Activated T-helper 17 cell treated with anti-CD3 and anti-CD28 coated beads, Interleukin-2, amount 50 U/mL, for 72 hours (primary cell): ENCODE results near the gene FAU. TPM values are rescaled to one million over a fixed set of nuclear protein-coding genes. Genes with fewer than 3 reads are reported as not detected.
A peak's percentile ranks its signal among the peaks of the same experiment; 100 is the strongest.

Experiments used
- ATAC-seq: fragments of 150-1000 bp; cut with Tn5 transposase; replicated peaks from 2 replicates; pipeline ENCODE4 v1.10.0; 2021; ENCODE audit warnings: mild to moderate bottlenecking, moderate library complexity
- H3K27ac Mint-ChIP-seq: one replicate; pipeline ENCODE4 v1.8.0; 2022; ENCODE audit warnings: mixed read lengths
- H3K27me3 Mint-ChIP-seq: one replicate; pipeline ENCODE4 v1.8.0; 2022; ENCODE audit warnings: mixed read lengths
- H3K36me3 Mint-ChIP-seq: one replicate; pipeline ENCODE4 v1.8.0; 2022; ENCODE audit warnings: low read depth, mild to moderate bottlenecking, mixed read lengths
- H3K4me1 Mint-ChIP-seq: one replicate; pipeline ENCODE4 v1.8.0; 2022; ENCODE audit warnings: mixed read lengths
- H3K4me3 Mint-ChIP-seq: one replicate; pipeline ENCODE4 v1.8.0; 2022; ENCODE audit warnings: mild to moderate bottlenecking, mixed read lengths
- H3K9me3 Mint-ChIP-seq: one replicate; pipeline ENCODE4 v1.8.0; 2022; ENCODE audit warnings: mixed read lengths
- total RNA-seq, 2 donors: library from RNA; stranded (reverse); gene quantifications; one replicate each; pipeline ENCODE4 v1.2.3, GENCODE V29; 2022

The FAU gene
- total RNA-seq, 2 donors from 2014 or later: 929 to 948 TPM

GRCh38 chr11:65131895-65132237 is 9.9 kb upstream of the FAU start:
- peaks cover 82% of the 10 kb centered on the region for H3K36me3 Mint-ChIP-seq
- H3K27me3 Mint-ChIP-seq: no peaks in the 10 kb centered on the region
- H3K27ac Mint-ChIP-seq: no peak overlapping the region
- H3K4me3 Mint-ChIP-seq: peak overlapping the region; percentile 98
- peaks cover 17% of the 10 kb centered on the region for H3K4me1 Mint-ChIP-seq
- ATAC-seq: no peak
- H3K9me3 Mint-ChIP-seq: no peaks in the 10 kb centered on the region

- Mint-ChIP-seq H3K9me3 (no peaks in the 10 kb centered on the region), H3K27ac (peak overlapping the region; percentile 30)
- no peak for ATAC-seq
These were observed 9.5 kb upstream of the FAU start for GRCh38 chr11:65131417-65131776.

GRCh38 chr11:65130631-65131416 is 8.9 kb upstream of the FAU start:
- peaks cover 93% of the 10 kb centered on the region for H3K36me3 Mint-ChIP-seq
- H3K9me3 Mint-ChIP-seq: no peaks in the 10 kb centered on the region
- H3K27me3 Mint-ChIP-seq: no peaks in the 10 kb centered on the region
- peak overlapping the region; percentile 30 for H3K27ac Mint-ChIP-seq
- H3K4me1 Mint-ChIP-seq: peaks cover 9% of the 10 kb centered on the region
- no peak overlapping the region for H3K4me3 Mint-ChIP-seq
- no peak for ATAC-seq

More at GRCh38 chr11:65131417-65131776, 9.5 kb upstream of the FAU start:
- Mint-ChIP-seq H3K27me3 (no peaks in the 10 kb centered on the region), H3K4me3 (no peak overlapping the region), H3K36me3 (peaks cover 87% of the 10 kb centered on the region), H3K4me1 (peaks cover 15% of the 10 kb centered on the region)

- no peak overlapping the region for H3K4me3 Mint-ChIP-seq
- no peaks in the 10 kb centered on the region for H3K27me3 Mint-ChIP-seq
- H3K9me3 Mint-ChIP-seq: no peaks in the 10 kb centered on the region
These were observed 7.9 kb upstream of the FAU start for GRCh38 chr11:65129649-65130441.

DNA sequence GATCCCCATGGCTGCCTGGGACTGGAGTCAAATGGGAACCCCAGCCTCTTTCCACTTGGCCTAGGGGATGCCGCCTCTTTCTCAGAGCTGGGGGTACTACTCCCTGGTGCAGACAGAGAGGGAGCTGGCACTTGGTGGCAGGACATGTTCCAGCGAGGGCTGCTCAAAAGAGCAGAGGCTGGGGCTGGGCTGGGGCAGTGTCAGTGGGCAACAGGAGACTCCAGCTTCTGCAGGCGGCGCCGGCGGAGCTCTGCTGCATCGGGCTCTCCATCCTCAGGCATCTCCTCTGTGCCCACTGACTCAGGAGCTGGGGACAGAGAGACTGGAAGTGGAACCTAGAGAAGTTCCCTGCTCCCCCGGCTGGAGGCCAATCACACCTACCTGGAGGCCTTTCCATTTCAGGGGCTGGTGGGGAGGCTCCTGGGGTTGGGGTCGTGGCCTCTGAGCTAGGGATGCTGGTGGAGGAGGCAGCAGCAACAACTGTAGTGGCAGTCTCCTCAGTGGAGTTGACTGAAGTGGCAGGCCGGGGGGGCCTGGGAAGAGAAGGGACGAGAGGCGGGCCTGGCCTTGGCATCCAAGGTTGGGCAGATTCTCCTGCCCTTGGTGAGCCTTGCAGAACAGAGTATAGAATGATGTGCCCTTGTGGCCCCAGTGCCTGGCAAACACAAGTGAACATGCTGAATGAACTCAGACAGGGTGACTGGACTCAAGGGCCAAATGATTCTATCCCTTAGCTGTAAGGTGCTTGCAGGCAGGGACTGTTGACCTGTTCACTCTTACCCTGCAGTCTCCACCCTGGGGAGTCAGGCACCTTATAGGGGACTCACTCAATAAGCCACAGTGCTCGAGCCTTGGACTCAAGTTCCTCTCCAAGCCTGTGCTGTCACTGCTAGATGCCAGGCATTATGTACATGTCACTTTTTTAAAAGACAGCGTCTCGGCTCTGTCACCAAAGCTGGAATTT is 6.5 kb upstream of the FAU start:
- H3K4me1 Mint-ChIP-seq: peaks cover 8% of the 10 kb centered on the region
- no peaks in the 10 kb centered on the region for H3K9me3 Mint-ChIP-seq
- peaks cover 95% of the 10 kb centered on the region for H3K36me3 Mint-ChIP-seq
- no peak for ATAC-seq
- H3K27me3 Mint-ChIP-seq: no peaks in the 10 kb centered on the region
- no peak overlapping the region for H3K27ac Mint-ChIP-seq
- no peak overlapping the region for H3K4me3 Mint-ChIP-seq

More at GRCh38 chr11:65129649-65130441, 7.9 kb upstream of the FAU start:
- peaks cover 8% of the 10 kb centered on the region for H3K4me1 Mint-ChIP-seq
- H3K36me3 Mint-ChIP-seq: peaks cover 98% of the 10 kb centered on the region
- no peak for ATAC-seq
- H3K27ac Mint-ChIP-seq: no peak overlapping the region

DNA sequence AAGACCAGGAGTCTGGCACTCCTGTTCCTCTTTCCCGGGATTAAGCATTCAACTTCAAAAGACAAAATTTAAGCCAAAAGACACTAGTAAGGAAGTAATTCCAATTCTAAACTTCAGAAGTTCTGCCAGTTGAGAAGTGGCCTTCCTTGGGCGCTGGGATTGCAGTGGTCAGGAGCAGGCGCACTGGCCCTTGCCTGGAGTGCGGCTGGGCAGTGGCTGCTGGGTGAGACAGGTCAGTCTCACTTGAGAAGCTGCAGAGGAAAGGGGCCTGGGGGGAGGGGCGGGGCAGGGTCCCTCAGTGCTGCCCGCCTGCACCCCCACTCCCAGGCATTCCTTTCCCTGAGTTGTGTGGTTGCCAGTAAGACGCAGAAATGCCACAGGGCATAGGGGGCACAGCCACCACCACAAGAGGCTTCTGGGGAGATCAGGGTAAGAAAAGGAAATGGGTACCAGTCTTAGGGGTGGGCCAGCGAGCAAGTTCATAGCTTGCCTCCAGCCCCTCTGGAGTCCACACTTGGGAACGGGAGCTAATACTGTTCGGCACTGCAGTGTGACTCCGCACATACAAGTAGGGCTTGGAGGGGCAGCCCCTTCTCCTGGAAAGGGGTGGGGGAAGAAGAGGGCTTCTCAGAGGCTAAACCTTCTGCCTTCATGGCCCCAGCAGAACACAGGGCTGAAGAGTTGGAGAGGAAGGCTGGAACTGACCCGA is 5.7 kb upstream of the FAU start:
- H3K36me3 Mint-ChIP-seq: peaks cover 86% of the 10 kb centered on the region
- no peak overlapping the region for H3K4me3 Mint-ChIP-seq
- no peak for ATAC-seq
- no peaks in the 10 kb centered on the region for H3K9me3 Mint-ChIP-seq
- no peaks in the 10 kb centered on the region for H3K27me3 Mint-ChIP-seq
- H3K4me1 Mint-ChIP-seq: no peaks in the 10 kb centered on the region
- no peak overlapping the region for H3K27ac Mint-ChIP-seq

DNA sequence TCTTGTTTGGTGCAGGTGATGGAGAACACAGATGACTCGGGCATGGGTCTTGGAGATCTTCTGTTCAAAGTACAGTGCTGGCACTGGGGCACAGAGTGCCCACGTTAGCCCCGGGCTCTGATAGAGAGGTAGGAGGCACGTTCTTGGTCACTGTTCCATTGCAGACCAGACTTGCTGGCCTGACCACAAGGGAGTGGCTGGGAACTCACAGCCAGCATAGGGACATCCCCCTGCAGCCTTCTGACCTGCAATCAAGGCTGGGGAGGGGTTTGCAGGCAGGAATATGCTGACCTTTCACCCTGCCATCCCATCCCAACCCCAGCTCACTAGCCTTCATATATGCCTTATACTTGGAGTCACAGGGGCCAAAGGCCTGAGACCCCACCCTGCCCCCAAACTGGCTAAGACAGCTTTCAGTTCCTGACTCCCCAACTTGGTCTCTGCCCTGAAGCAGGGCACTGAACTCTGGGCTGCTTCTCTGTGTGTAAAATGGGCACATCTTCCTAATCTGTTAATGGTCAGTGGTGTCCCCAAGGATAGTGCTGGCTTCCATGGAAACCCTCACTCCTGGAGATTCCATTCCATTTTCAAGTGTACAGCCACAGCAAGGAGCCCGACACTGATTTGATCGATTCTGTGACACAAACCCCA is 4.8 kb upstream of the FAU start:
- no peak for ATAC-seq
- H3K9me3 Mint-ChIP-seq: no peaks in the 10 kb centered on the region
- peaks cover 5% of the 10 kb centered on the region for H3K4me1 Mint-ChIP-seq
- H3K27ac Mint-ChIP-seq: no peak overlapping the region
- H3K4me3 Mint-ChIP-seq: no peak overlapping the region
- peaks cover 85% of the 10 kb centered on the region for H3K36me3 Mint-ChIP-seq
- no peaks in the 10 kb centered on the region for H3K27me3 Mint-ChIP-seq

DNA sequence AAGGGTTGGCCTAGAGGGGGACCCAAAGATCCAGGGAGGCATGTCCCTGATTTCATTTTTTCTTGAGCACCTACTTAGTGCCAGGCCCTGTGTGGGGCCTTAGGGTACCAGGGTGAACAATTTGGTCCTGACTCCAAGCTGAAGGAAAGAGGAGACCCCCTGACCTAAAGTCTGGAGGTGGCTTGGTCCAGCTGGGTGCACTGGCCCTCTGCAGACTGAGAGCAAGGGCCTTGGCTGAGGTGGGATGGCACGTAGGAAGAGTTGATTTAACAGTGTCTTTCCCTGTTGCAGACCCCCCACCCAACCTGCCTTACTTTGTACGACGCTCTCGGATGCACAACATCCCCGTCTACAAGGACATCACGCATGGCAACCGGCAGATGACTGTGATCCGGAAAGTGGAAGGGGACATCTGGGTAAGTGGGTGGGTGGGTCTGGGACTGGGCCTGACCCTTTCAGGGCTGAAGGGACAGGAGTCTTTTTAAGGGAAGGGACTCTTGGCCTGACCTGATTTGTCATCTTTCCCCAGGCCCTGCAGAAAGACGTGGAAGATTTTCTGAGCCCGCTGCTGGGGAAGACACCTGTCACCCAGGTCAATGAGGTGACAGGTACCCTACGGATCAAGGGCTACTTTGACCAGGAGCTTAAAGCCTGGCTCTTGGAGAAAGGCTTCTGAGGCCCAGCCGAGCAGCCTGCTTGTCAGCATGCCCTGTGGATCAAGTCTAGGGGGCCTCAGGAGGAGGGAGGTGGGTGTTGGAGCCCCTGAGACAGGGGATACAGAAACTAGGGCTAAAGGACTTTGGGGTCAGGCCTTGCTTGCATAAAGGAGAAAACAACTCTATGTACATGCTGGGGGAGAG is 3.5 kb upstream of the FAU start:
- Mint-ChIP-seq H3K36me3 (peaks cover 87% of the 10 kb centered on the region), H3K4me3 (no peak overlapping the region), H3K4me1 (peaks cover 10% of the 10 kb centered on the region)

GRCh38 chr11:65124480-65125196 is 2.7 kb upstream of the FAU start:
- no peak for ATAC-seq
- H3K9me3 Mint-ChIP-seq: no peaks in the 10 kb centered on the region
- peak overlapping the region; percentile 4 for H3K27ac Mint-ChIP-seq
- H3K4me1 Mint-ChIP-seq: peaks cover 15% of the 10 kb centered on the region
- no peaks in the 10 kb centered on the region for H3K27me3 Mint-ChIP-seq
- H3K4me3 Mint-ChIP-seq: peak overlapping the region; percentile 49
- peaks cover 87% of the 10 kb centered on the region for H3K36me3 Mint-ChIP-seq

More for the DNA sequence above, 3.5 kb upstream of the FAU start:
- ATAC-seq: no peak
- H3K9me3 Mint-ChIP-seq: no peaks in the 10 kb centered on the region
- no peak overlapping the region for H3K27ac Mint-ChIP-seq
- no peaks in the 10 kb centered on the region for H3K27me3 Mint-ChIP-seq

DNA sequence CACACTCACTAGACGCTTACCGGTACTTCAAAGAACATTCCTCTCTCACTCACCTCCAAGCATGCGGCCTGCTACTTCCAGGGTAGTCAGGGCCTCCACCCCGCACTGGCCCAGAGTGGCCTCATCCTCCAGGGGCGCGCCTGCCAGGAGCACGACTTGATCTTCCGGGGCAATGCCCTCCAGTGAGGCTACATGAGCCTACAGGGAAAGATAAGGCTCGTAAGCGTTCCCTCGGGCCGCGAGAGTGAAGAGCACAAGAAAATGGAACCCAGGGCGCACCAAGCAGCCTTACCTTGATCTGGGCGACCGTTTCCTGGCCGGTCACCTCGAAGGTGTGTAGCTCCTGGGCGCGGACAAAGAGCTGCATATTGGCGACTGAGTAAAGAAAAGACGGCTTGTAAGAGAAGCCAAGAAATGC is 478 bp downstream of the FAU start:
- ATAC-seq: no peak
- peak overlapping the region; percentile 97 for H3K27ac Mint-ChIP-seq
- H3K36me3 Mint-ChIP-seq: peaks cover 84% of the 10 kb centered on the region
- peak overlapping the region; percentile 99 for H3K4me3 Mint-ChIP-seq
- H3K4me1 Mint-ChIP-seq: peaks cover 23% of the 10 kb centered on the region
- no peaks in the 10 kb centered on the region for H3K9me3 Mint-ChIP-seq
- H3K27me3 Mint-ChIP-seq: no peaks in the 10 kb centered on the region

GRCh38 chr11:65120831-65121230 is 1.1 kb downstream of the FAU start:
- H3K27ac Mint-ChIP-seq: peak overlapping the region; percentile 97
- H3K4me3 Mint-ChIP-seq: peak overlapping the region; percentile 99
- no peak for ATAC-seq
- H3K27me3 Mint-ChIP-seq: no peaks in the 10 kb centered on the region
- H3K4me1 Mint-ChIP-seq: peaks cover 23% of the 10 kb centered on the region
- H3K36me3 Mint-ChIP-seq: peaks cover 79% of the 10 kb centered on the region
- no peaks in the 10 kb centered on the region for H3K9me3 Mint-ChIP-seq

- no peak for ATAC-seq
- H3K4me3 Mint-ChIP-seq: peak overlapping the region; percentile 99
- no peaks in the 10 kb centered on the region for H3K27me3 Mint-ChIP-seq
- H3K27ac Mint-ChIP-seq: no peak overlapping the region
- no peaks in the 10 kb centered on the region for H3K9me3 Mint-ChIP-seq
- peaks cover 67% of the 10 kb centered on the region for H3K36me3 Mint-ChIP-seq
- peaks cover 23% of the 10 kb centered on the region for H3K4me1 Mint-ChIP-seq
These were observed 2.3 kb downstream of the FAU start for GRCh38 chr11:65119670-65119995.
